Transverse colon (tissue), 4 donors: Measurements from ENCODE around the gene LRP1B.

Experiments
- EP300 ChIP-seq: sonication (generic); formaldehyde crosslinking; IDR thresholded peaks from one replicate; pipeline ENCODE4 v1.6.1; 2017; ENCODE audit warnings: antibody characterized with exemption, low read depth
- POLR2A ChIP-seq: fragments of 450-650 bp; IDR thresholded peaks from one replicate; pipeline ENCODE4 v1.6.1; 2016; ENCODE audit warnings: antibody characterized with exemption, mild to moderate bottlenecking, moderate library complexity
- POLR2AphosphoS5 ChIP-seq, 3 donors: sonication (generic); formaldehyde crosslinking; IDR thresholded peaks; one replicate each; pipeline ENCODE4 v1.6.1; 2016; ENCODE audit warnings: antibody characterized with exemption in 3 of 3
- TF ChIP-seq, protein P1 (sequence below), 5 experiments: fragments of 200-600 bp in 3 of 5; fragments of 450-650 bp in 2 of 5; sonication (generic) in 3 of 5; IDR thresholded peaks; 1 replicate in 2 of 5; 2 replicates in 3 of 5; pipeline ENCODE4 v1.5.1; 2016 to 2017; ENCODE audit warnings: antibody characterized with exemption in 5 of 5, inconsistent platforms in 3 of 5, mild to moderate bottlenecking in 2 of 5, moderate library complexity in 1 of 5

DNA sequence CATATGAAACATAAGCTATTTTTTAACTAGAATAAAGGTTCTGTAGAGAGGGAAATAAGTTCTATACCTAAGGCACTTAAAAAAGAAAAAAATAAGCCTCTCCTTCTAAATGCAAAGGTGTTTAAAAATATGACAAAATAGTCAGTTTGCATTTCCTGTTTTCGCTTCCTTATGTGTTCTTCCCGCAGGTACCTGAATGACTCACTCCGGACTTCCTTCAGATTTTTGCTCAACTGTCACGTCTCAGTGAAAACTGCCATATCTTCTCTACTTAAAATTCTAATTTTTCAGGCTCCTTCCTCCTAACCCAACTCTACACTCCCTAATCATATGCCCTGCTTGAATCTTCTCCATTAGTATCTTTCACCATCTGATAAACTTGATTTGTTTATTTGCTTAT lies 1333.1 kb downstream of the LRP1B start:
- TF ChIP-seq POLR2A (no peak), POLR2AphosphoS5 (IDR thresholded peaks at IDR 0.05) (no peak), EP300 (no peak)
- TF ChIP-seq, protein P1, sequence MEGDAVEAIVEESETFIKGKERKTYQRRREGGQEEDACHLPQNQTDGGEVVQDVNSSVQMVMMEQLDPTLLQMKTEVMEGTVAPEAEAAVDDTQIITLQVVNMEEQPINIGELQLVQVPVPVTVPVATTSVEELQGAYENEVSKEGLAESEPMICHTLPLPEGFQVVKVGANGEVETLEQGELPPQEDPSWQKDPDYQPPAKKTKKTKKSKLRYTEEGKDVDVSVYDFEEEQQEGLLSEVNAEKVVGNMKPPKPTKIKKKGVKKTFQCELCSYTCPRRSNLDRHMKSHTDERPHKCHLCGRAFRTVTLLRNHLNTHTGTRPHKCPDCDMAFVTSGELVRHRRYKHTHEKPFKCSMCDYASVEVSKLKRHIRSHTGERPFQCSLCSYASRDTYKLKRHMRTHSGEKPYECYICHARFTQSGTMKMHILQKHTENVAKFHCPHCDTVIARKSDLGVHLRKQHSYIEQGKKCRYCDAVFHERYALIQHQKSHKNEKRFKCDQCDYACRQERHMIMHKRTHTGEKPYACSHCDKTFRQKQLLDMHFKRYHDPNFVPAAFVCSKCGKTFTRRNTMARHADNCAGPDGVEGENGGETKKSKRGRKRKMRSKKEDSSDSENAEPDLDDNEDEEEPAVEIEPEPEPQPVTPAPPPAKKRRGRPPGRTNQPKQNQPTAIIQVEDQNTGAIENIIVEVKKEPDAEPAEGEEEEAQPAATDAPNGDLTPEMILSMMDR (IDR thresholded peaks at IDR 0.05): no peak
